ENCODE data around the gene WWTR1. TPM values are rescaled to one million over a fixed set of nuclear protein-coding genes. Genes with fewer than 3 reads are reported as not detected.

Gene WWTR1
- 111 and 207 TPM in 2 replicates for total RNA-seq

GRCh38 chr3:149657926-149658743, at the start of gene WWTR1:
TSS of gene WWTR1 (minus strand) at chr3:149658025. CDS start at chr3:149657306, 719 bp downstream.
- peak; percentile 97 for DNase-seq

- DNase-seq, result peak; percentile 61
These were observed 49.1 kb upstream of the WWTR1 start for GRCh38 chr3:149706905-149707304.

- DNase-seq, result no peak
These were observed 47.6 kb upstream of the WWTR1 start for GRCh38 chr3:149705416-149705815.

GRCh38 chr3:149703466-149703865, 45.6 kb upstream of the WWTR1 start:
- no peak for DNase-seq

GRCh38 chr3:149702691-149703441, 45.0 kb upstream of the WWTR1 start:
- DNase-seq, result peak; percentile 19

GRCh38 chr3:149701977-149702350, 44.1 kb upstream of the WWTR1 start:
- no peak for DNase-seq

- no peak for DNase-seq
These were observed 43.6 kb upstream of the WWTR1 start for GRCh38 chr3:149701206-149701976.

GRCh38 chr3:149688122-149688757, 30.4 kb upstream of the WWTR1 start:
- no peak for DNase-seq

- no peak for DNase-seq
These were observed 29.2 kb upstream of the WWTR1 start for GRCh38 chr3:149686996-149687395.

- DNase-seq, result peak; percentile 43
These were observed 20.6 kb upstream of the WWTR1 start for GRCh38 chr3:149678351-149678950.

GRCh38 chr3:149673393-149673792, 15.6 kb upstream of the WWTR1 start:
- DNase-seq, result no peak

GRCh38 chr3:149670742-149671492, 13.1 kb upstream of the WWTR1 start:
- DNase-seq, result no peak

GRCh38 chr3:149667576-149667975, 9.8 kb upstream of the WWTR1 start:
- no peak for DNase-seq

- no peak for DNase-seq
These were observed 6.1 kb upstream of the WWTR1 start for GRCh38 chr3:149663966-149664365.

- no peak for DNase-seq
These were observed 4.5 kb upstream of the WWTR1 start for GRCh38 chr3:149662240-149662887.

- DNase-seq, result no peak
These were observed 2.6 kb upstream of the WWTR1 start for GRCh38 chr3:149660462-149660861.

GRCh38 chr3:149658744-149659497, 1.1 kb upstream of the WWTR1 start:
- no peak for DNase-seq

- no peak for DNase-seq
These were observed 402 bp downstream of the WWTR1 start for GRCh38 chr3:149657321-149657925.

GRCh38 chr3:149655826-149656574, 1.8 kb downstream of the WWTR1 start:
- DNase-seq, result peak; percentile 55
